Measurements from ENCODE around the gene PSAPL1.

GRCh38 chr4:7433376-7434140, 1.2 kb downstream of the PSAPL1 start:
- no peak for TF ChIP-seq EZH2 (IDR thresholded peaks at IDR 0.05; ENCODE audit: insufficient read depth, poor library complexity, severe bottlenecking)
- TF ChIP-seq EZH2phosphoT487 (IDR thresholded peaks at IDR 0.05; ENCODE audit: insufficient read depth, low read depth) = no peak
